Measurements from ENCODE around the gene ATP1A1.

Gene ATP1A1

GRCh38 chr1:116446686-116447085, 73.6 kb downstream of the ATP1A1 start:
- no peak for DNase-seq

- no peak for DNase-seq
These were observed 75.8 kb downstream of the ATP1A1 start for GRCh38 chr1:116448785-116449385.

DNA sequence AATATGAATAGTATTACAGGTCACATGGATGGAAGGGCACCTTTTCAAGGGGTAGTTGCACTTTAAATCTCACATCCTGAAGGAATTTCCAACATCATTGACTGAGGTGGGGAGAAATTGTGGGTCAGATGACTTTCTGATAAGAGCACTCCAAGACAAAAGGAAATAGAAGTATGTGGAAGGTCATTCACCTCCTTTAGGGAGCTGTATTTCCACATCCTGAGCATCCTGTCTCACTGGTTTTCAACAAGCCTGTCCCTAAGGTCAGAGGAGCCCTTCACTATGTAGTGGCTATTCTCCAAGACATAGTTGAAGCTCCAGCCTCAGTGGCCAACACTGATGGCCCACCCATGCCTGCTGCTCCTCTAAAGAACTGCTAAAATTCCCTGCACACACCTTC, 76.5 kb downstream of the ATP1A1 start:
- no peak for DNase-seq

DNA sequence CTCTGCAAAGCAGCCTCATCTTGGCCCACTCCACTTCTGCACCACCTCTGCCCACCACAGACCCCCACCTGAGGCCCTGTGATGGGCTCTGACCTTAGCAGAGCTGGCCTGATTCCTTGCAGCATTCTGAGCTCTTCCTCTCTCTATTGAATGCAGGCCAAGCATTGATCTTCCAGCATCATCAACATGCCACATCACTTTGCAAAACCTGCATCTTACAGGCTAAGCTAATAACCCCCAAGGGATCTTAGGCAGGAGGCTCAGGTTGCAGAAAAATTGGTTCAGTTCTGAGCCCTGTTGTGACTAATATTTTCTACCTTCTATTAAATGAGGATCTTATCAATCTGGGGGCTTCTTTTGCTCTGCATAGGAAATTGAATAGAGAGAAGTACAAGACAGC, 78.7 kb downstream of the ATP1A1 start:
- no peak for DNase-seq

DNA sequence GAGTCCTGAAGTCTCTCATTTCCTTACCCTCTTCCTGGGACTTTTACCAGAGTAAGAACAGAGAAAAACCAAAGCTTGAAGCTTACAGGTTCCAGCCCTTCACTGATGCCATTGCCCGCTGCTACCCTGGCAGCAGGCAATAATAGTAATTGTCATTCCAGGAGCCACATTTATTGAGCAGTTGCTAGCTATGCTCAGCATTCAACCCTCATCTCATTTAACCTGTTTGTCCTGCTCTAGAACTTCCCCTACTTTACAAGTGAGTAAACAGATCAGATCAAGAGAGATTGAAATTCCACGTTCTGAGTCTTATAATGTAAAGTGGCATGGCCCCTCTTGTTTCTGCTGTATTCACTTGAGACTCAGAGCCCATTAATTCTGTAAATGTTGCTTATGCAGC, 80.4 kb downstream of the ATP1A1 start:
- DNase-seq = no peak

- DNase-seq = no peak
These were observed 80.9 kb downstream of the ATP1A1 start for GRCh38 chr1:116453906-116454305.
